Loucy (cell line): ENCODE data around the gene LPO.

Source experiments
- EZH2phosphoT487 ChIP-seq: fragments of 200-600 bp; IDR thresholded peaks from 2 replicates; pipeline ENCODE4 v1.6.1; 2018; ENCODE audit warnings: antibody characterized with exemption, mild to moderate bottlenecking, moderate library complexity, borderline replicate concordance
- TF ChIP-seq, protein P1 (sequence below): fragments of 200-600 bp; sonication (generic); conservative IDR thresholded peaks from 2 replicates; pipeline ENCODE4 v1.5.1; 2014; ENCODE audit warnings: mild to moderate bottlenecking, antibody characterized with exemption, low read length

- TF ChIP-seq, protein P1, sequence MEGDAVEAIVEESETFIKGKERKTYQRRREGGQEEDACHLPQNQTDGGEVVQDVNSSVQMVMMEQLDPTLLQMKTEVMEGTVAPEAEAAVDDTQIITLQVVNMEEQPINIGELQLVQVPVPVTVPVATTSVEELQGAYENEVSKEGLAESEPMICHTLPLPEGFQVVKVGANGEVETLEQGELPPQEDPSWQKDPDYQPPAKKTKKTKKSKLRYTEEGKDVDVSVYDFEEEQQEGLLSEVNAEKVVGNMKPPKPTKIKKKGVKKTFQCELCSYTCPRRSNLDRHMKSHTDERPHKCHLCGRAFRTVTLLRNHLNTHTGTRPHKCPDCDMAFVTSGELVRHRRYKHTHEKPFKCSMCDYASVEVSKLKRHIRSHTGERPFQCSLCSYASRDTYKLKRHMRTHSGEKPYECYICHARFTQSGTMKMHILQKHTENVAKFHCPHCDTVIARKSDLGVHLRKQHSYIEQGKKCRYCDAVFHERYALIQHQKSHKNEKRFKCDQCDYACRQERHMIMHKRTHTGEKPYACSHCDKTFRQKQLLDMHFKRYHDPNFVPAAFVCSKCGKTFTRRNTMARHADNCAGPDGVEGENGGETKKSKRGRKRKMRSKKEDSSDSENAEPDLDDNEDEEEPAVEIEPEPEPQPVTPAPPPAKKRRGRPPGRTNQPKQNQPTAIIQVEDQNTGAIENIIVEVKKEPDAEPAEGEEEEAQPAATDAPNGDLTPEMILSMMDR, result no peak
- TF ChIP-seq EZH2phosphoT487, result no peak
Observed at GRCh38 chr17:58208344-58208743, 30.0 kb upstream of the LPO start.
